Stimulated activated CD8-positive, alpha-beta memory T cell treated with anti-CD3 and anti-CD28 coated beads, Interleukin-7, amount 100 ng/mL, for 48 hours (primary cell): ENCODE data around the gene TYRO3.
A peak's percentile ranks its signal among the peaks of the same experiment; 100 is the strongest.
"Not testable (repeated sequence)": the region's sequence is repeated elsewhere in the genome, so short reads cannot be mapped to it uniquely, and the experiment has no call there.

Experiments
- DNase-seq, 2 donors: peaks; one replicate each; pipeline ENCODE4 v3.0.0-alpha.2; 2020; ENCODE audit warnings: low read depth in 1 of 2; ENCODE audit errors: extremely low read depth in 1 of 2

TYRO3 gene

DNA sequence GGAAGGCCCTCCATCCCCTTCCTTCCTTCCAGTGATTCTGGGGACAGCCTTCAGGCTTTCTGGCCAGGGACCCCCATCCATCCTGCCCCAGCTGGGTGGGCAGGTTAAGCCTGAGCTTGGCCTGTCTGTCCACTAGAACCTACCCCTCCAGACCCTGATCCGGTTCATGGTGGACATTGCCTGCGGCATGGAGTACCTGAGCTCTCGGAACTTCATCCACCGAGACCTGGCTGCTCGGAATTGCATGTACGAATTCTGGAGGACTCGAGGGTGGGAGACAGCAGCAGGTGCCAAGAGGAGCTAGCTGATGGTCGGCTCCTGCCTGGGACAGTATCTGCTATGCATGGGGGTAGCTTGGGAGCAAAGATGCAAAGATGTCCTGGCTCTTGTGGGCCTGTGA is 13.9 kb downstream of the TYRO3 start:
- no peak for DNase-seq

DNA sequence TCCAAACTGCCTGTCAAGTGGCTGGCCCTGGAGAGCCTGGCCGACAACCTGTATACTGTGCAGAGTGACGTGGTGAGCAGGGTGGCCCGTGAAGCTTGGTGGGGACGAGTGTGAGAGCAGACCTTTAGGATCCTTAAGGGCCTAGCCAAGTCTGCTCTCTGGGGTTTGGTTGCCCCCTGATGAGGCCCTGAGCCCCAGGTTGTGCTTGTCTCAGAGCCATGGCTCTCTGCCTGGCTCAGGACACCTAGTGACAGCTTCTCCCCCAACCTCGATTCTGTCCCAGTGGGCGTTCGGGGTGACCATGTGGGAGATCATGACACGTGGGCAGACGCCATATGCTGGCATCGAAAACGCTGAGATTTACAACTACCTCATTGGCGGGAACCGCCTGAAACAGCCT is 14.4 kb downstream of the TYRO3 start:
- no peak for DNase-seq

DNA sequence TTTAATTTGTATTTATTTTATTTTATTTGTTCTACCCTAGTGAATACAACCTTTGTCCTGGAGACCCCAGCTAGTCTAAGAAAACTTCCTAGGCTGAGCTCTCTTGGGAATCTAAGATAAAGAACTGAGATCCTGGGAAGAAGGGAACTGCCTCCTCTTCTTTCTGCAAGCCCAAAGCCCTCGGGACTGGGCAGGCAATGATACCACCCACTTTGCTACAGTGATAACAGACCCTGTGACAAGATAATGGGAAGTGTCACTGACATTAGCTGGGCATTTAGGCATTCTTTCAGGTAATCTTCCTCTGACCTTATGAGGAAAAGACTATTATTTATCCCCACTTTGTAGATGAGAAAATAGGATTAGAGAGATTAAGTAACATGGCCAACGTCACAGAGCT is 15.1 kb downstream of the TYRO3 start:
- DNase-seq: no peak

DNA sequence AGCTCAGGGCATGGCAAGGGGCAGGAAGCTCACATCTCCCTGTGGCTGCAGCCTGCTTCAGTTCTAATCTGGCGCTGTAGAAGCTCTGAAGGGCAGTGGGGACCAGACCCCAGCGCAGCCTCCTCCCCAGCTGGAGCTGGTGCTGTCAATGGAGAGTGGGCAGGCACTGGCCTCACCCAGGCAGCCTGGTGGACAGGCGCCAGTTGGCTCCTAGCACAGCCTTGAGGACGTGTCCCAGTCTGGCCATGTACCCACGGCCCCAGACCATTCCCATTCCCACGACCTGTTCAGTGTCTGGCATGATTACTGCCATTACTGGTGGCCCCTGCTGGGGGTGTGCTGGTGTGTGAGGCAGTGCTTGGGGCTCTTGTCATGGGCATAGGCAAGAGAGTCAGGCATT is 16.3 kb downstream of the TYRO3 start:
- no peak for DNase-seq

DNA sequence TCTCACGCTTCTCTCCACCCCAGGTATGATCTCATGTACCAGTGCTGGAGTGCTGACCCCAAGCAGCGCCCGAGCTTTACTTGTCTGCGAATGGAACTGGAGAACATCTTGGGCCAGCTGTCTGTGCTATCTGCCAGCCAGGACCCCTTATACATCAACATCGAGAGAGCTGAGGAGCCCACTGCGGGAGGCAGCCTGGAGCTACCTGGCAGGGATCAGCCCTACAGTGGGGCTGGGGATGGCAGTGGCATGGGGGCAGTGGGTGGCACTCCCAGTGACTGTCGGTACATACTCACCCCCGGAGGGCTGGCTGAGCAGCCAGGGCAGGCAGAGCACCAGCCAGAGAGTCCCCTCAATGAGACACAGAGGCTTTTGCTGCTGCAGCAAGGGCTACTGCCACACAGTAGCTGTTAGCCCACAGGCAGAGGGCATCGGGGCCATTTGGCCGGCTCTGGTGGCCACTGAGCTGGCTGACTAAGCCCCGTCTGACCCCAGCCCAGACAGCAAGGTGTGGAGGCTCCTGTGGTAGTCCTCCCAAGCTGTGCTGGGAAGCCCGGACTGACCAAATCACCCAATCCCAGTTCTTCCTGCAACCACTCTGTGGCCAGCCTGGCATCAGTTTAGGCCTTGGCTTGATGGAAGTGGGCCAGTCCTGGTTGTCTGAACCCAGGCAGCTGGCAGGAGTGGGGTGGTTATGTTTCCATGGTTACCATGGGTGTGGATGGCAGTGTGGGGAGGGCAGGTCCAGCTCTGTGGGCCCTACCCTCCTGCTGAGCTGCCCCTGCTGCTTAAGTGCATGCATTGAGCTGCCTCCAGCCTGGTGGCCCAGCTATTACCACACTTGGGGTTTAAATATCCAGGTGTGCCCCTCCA is 19.1 kb downstream of the TYRO3 start:
- no peak for DNase-seq

DNA sequence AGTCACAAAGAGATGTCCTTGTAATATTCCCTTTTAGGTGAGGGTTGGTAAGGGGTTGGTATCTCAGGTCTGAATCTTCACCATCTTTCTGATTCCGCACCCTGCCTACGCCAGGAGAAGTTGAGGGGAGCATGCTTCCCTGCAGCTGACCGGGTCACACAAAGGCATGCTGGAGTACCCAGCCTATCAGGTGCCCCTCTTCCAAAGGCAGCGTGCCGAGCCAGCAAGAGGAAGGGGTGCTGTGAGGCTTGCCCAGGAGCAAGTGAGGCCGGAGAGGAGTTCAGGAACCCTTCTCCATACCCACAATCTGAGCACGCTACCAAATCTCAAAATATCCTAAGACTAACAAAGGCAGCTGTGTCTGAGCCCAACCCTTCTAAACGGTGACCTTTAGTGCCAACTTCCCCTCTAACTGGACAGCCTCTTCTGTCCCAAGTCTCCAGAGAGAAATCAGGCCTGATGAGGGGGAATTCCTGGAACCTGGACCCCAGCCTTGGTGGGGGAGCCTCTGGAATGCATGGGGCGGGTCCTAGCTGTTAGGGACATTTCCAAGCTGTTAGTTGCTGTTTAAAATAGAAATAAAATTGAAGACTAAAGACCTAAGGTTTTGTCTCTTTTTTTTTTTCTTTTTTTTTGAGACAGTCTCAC is 19.8 kb downstream of the TYRO3 start:
- no peak for DNase-seq

DNA sequence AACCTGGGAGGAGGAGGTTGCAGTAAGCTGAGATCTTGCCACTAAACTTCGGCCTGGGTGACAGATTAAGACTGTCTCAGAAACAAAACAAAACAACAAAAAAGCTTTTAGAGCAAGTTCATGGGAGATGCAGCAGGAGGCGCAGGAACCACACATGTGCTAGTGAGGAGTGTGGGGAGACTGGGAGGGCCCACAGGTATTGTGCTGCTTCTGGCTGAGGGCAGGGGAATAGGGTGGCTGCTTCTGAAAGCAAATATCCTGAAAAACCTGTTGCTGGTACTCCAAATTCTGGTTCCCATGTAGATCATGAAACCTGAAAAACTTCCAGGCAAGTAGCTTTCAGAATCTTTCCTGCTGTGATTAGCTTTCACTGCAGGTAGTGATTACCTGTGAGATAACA is 22.1 kb downstream of the TYRO3 start:
- DNase-seq: no peak

DNA sequence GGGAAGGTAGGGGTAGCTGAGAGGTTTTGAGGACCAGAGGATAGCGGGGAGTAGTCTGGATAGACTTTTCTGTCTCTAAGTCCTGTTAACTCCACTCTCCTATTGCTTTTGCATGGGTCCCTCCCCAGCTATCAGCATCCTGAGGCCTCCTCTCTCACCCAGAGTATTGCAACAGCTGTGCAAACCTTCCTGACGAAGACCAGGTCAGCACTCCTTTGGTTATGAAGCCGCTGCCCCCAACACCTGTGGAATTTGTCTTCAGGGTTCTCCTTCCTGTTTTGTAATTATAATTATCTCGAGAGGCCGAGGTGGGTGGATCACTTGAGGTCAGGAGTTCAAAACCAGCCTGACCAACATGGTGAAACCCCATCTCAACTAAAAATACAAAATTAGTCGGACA is 24.8 kb downstream of the TYRO3 start:
- DNase-seq: no peak

DNA sequence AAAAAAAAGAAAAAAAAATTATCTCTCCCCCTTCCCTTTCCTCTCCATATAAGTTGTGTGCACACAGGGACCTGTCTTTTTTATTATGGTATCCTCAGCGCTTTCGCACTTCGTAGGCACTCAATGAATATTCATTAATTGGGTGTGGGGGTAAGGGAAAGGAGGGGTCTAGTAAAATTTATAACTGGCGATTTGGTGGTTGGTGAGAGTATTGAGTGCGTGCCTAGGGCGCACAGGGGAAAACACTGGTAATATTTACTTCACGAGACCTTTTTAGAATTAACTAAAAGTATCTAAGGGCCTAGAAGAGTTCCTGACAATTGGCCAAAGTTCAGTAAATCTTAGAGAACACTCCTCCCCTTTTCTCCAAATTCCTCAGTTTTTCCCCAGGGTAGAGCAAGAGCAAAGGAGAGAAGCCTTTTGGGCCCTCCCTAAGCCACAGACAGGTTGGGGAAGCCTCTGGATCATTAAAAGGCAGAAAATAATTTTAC is 25.7 kb downstream of the TYRO3 start:
- DNase-seq: no peak

DNA sequence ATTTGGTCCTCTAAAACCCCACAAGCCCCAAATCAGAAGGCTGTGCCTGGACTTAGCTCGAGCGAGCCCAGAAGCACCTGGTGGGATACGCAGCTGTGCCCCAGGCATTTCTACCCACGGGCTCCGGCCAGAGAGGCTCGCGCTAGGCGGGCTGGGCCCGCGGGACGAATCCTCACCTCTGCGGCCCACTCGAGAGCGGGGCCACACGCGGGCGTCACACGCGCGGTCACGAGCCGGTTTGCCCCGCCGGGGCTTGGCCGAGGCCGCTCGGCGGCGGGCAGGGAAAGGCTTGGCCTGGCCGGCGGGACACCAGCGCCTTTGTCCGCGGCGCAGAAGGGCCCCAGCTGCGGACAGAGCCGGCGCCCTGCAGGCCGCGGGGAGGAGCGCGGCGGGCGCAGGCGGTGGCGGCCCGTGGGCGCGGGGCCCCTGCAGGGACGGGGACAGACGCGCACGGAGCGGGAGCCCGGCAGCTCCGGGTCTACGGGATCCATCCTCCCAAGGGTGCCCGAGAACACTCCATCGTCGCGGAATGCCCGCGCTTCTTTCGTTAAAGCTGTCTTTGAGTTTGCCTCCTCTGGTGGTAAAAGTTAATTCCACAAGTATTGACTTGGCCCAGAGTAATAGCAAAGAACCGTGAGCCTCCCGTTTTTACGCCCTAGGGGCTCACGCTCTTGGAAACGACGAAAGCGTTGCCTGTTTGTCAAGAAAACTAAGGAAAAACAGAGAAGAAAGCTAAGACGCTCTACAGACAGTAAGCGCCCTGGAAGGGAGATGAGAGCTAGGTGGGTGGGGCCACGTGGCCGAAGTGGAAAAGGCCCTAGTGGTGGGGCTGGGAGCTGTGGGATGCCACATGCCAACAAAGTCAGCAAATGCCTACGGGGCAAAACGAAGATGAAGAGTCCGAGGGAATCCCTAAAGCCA is 26.4 kb downstream of the TYRO3 start:
- DNase-seq: peak in 1 of 2 donors; percentile 34

DNA sequence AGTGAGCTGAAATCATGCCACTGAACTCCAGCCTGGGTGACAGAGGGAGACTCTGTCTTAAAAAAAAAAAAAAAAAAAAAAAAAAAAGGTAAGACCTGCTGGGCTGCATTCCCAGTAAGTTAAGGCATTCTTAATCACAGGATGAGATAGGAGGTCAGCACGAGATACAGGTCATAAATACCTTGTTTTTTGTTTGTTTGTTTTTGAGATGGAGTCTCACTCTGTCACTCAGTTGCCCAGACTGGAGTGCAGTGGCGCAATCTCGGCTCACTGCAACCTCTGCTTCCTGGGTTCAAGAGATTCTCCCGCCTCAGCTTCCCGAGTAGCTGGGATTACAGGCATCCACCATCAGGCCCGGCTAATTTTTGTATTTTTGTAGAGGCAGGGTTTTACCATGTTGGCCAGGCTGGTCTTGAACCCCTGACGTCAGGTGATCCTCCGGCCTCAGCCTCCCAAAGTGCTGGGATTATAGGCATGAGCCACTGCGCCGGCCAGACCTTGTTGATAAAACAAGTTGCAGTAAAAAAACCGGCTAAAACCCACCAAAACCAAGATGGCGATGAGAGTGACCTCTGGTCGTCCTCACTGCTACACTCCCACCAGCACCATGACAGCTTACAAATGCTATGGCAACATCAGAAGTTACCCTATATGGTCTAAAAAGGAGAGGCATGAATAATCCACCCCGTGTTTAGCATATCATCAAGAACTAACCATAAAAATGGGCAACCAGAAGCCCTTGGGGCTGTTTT is 27.7 kb downstream of the TYRO3 start:
- not testable (repeated sequence) for DNase-seq

DNA sequence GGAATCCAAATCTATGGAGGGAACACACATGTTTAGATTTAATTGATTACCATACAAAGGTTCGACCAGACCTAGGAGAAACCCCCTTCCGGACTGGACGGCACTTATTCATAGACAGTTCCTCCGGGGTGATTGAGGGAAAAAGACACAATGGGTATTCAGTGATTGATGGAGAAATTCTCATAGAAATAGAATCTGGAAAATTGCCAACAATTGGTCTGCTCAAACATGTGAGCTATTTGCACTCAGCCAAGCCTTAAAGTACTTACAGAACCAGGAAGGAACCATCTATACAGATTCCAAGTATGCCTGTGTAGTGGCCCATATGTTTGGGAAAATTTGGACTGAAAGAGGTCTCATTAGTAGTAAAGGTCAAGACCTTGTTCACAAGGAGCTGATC is 30.0 kb downstream of the TYRO3 start:
- not testable (repeated sequence) for DNase-seq

DNA sequence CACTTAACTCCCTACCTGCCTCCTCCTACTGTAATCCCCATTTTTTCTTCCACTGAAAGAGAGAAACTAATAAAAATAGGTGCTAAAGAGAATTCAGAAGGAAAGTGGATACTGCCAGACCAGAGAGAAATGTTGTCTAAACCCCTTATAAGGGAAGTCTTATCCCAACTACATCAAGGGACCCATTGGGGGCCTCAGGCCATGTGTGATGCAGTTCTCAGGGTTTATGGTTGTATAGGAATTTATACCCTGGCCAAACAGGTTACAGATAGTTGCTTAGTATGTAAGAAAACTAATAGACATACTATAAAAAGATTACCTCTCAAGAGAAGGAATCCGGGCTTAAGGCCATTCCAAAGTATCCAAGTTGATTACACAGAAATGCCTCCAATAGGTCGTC is 30.6 kb downstream of the TYRO3 start:
- not testable (repeated sequence) for DNase-seq

DNA sequence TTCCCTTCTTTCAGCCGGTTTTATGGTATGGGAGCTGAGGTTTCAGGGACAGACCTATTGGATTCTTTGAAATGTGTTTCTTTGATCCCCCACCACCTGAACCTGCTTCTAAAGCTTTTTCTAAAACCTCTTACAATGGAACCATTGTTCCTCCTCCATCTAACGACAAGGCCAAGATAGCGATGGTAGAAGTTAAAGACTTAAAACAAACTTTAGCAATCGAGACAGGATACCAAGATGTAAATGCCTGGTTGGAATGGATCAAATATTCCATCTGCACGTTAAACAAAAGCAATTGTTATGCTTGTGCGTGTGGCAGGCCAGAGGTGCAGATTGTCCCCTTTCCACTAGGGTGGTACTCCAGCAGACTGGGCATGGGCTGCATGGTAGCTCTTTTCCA is 32.2 kb downstream of the TYRO3 start:
- DNase-seq: not testable (repeated sequence)

DNA sequence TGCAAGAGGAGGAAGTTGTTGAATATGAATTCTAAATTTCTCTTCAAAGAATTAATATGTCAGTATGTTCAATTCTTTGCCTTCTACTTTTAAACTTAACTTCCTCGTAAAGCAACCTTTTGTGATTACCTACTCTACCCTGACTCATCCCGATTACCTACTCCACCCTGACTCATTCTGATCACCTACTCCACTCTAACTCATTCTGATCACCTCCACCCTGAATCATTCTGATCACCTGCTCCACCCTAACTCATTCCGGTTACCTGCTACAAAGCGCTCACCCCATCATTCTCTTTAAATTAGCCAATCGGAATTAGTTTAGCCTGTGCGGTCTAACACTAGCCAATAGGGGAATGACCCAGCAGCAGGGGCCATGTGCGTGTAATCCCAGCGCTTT is 33.7 kb downstream of the TYRO3 start:
- DNase-seq: not testable (repeated sequence)

DNA sequence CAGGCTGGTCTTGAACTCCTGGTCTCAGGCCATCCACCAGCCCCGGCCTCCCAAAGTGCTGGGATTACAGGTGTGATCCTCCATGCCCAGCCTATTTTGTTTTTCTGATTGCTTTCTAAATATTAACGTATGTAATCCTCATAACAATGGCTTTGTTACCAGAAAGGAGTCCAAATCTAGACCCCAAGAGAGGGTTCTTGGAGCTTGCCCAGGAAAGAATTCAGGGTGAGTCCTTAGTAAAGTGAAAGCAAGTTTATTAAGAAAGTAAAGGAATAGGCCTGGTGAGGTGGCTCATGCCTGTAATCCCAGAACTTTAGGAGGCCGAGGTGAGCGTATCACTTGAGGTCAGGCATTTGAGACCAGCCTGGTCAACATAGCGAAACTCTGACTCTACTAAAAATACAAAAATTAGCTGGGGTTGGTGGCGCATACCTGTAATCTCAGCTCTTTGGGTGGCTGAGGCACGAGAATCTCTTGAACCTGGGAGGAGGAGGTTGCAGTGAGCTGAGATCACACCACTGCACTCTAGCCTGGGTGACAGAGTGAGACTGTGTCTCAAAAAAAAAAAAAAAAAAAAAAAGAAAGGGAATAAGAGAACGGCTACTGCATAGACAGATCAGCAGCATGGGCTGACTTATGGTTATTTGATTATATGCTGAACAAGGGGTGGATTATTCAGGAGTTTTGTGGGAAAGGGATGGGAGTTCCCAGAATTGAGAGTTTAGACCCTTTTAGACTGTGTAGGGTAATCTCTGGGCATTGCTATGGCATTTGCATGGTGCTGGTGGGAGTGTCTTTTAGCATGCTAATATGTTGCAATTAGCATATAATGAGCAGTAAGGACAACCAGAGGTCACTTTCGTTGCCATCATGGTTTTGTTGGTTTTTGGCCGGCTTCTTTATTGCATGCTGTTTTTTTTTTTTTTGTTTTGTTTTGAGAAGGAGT is 36.1 kb downstream of the TYRO3 start:
- no peak for DNase-seq

DNA sequence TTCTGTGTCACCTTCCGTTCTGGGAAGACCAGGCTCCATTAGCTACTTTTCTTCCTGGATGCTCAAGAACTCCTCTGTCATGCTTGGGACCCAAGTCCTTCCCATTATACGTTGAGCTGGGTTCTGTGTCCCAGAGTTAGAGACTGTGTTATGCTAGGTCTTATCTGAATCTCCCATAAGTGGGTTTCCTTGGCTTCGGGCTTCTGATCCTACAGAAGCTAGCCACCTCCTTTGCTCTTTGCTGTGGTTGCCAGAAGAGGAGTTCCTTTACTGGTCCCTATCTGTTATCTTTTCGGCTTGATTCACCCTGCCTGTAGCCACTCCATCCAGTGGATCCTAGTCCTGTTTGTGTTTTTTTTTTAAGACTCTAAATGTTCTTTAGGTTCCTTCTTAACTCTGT is 38.0 kb downstream of the TYRO3 start:
- DNase-seq: no peak

DNA sequence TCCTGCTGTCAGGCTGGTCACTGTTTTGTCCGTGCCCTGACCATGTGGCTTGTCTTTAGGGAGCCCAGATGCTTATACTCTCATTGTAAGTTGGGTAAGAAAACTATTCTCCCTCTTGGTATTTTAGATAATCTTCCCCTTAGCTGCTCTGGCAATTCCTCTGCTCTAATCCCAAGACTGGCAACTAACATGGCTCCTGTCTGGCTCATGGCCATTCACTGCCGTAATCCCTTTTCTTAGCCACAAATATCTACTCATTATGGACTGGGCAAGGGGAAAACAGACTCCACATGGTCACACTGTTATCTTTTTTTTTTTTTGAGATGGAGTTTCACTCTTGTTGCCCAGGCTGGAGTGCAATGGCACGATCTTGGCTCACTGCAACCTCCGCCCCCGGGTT is 38.8 kb downstream of the TYRO3 start:
- no peak for DNase-seq

DNA sequence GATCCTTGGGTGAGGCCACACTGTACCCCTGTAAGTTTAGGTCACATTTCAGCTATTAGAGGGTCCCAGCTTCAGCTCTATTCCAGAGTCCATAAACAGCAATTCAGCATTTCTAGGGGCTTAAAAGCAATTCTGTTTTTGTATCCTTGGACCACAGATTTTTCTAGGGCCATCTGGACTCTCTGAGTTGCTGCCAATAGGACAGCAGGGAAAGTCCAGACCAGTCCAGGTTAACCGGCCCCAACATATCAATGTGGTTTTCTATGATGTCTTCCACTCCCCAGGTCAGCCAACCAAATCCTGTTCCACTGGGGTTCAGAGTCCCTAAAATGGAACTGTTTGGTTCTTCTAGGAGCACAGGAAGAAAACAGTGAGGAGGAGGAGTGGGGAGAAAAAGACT is 40.0 kb downstream of the TYRO3 start:
- no peak for DNase-seq
